GM12878 (cell line): ENCODE data around the gene UHRF1.

Experiments used
- CHD2 ChIP-seq: IDR thresholded peaks from 2 replicates; pipeline ENCODE4 v1.6.1; 2011; ENCODE audit warnings: low read depth, low read length, improper control_type of control experiment, borderline replicate concordance
- EZH2 ChIP-seq: IDR thresholded peaks from 2 replicates; pipeline ENCODE4 v1.6.1; 2012; ENCODE audit warnings: low read depth, mild to moderate bottlenecking, control low read depth, inconsistent platforms, low read length, borderline replicate concordance; ENCODE audit not compliant: control insufficient read depth
- MEF2A ChIP-seq: IDR thresholded peaks from 2 replicates; pipeline ENCODE4 v1.6.1; 2011; ENCODE audit warnings: low read depth, mild to moderate bottlenecking, low read length, moderate library complexity; ENCODE audit not compliant: insufficient read depth
- MYC ChIP-seq: IDR thresholded peaks from 2 replicates; pipeline ENCODE4 v1.6.1; 2011; ENCODE audit warnings: mild to moderate bottlenecking, low read length, moderate library complexity, inconsistent platforms; ENCODE audit not compliant: insufficient read depth, insufficient replicate concordance, insufficient read length, severe bottlenecking
- POLR2A ChIP-seq: IDR thresholded peaks from 2 replicates; pipeline ENCODE4 v1.6.1; 2011; ENCODE audit warnings: low read depth, mild to moderate bottlenecking, low read length
- POLR2AphosphoS2 ChIP-seq: IDR thresholded peaks from 2 replicates; pipeline ENCODE4 v1.6.1; 2011; ENCODE audit warnings: low read depth, mild to moderate bottlenecking, low read length, improper control_type of control experiment, moderate library complexity
- POLR2AphosphoS5 ChIP-seq: IDR thresholded peaks from 2 replicates; pipeline ENCODE4 v1.6.1; 2011; ENCODE audit warnings: mild to moderate bottlenecking, low read length, inconsistent platforms
- RBBP5 ChIP-seq: fragments of 200-600 bp; sonication (generic); conservative IDR thresholded peaks from 2 replicates; pipeline ENCODE4 v1.6.1; 2016
- RCOR1 ChIP-seq: conservative IDR thresholded peaks from 2 replicates; pipeline ENCODE4 v1.6.1; 2012; ENCODE audit warnings: low read depth, low read length, improper control_type of control experiment
- SMC3 ChIP-seq: IDR thresholded peaks from 2 replicates; pipeline ENCODE4 v1.6.1; 2011; ENCODE audit warnings: low read length, improper control_type of control experiment, borderline replicate concordance
- SPI1 ChIP-seq: IDR thresholded peaks from 2 replicates; pipeline ENCODE4 v1.6.1; 2011; ENCODE audit warnings: low read depth, mild to moderate bottlenecking, low read length, moderate library complexity, borderline replicate concordance; ENCODE audit not compliant: insufficient read depth
- TAF1 ChIP-seq: IDR thresholded peaks from 2 replicates; pipeline ENCODE4 v1.6.1; 2011; ENCODE audit warnings: mild to moderate bottlenecking, low read depth, low read length, borderline replicate concordance
- TF ChIP-seq, protein P1 (sequence below), 3 experiments: IDR thresholded peaks in 2 of 3; conservative IDR thresholded peaks in 1 of 3; 2 replicates each; pipeline ENCODE4 v1.5.1; 2011; ENCODE audit warnings: low read depth in 3 of 3, low read length in 3 of 3, mild to moderate bottlenecking in 3 of 3, control low read depth in 2 of 3, moderate library complexity in 2 of 3, inconsistent platforms in 1 of 3, mixed read lengths in 1 of 3; ENCODE audit not compliant: control insufficient read depth in 2 of 3, insufficient read depth in 1 of 3; ENCODE audit errors: extremely low read depth in 1 of 3

DNA sequence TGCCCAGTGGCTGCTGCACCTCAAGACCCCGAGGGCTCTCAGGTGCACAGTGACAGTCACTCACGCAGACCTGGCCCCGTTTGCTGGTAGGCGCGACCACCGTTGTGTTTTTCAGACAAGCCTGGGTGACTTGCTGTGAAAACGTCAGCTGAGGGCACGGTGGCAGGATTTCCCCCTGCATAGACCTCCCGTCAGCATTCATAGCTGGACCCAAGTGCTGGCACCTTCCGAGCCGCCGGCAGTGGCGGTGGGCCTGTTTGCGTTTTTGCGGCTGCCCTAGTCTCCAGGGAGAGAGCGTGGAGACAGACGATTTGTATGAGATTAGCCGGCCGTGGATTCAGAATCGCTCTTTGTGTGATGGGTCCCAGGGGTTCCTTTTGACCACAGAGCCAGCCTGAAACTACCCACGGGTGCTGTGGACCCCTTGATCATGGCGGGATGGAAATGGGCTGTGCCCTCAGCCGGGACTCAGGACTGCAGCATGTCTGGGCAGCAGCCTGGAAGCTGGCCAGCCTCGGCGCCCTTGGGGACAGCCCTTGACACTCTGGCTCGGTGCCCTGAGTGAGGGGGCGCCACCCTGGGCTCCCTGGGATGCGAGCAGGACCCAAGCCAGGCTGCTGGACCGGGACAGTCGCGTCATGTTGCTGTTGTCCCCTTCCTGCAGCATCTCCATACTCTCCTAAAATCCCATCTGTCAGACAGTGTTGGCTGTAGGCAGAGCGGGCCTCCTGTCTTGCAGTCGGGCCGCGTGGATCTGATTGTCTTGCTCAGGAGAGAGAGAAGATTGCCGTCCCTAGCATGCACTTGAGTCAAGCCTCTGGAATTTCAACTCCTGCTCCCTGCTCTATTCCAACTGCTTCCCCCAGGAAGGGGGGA is 68.2 kb downstream of the UHRF1 start:
- TF ChIP-seq POLR2AphosphoS5 (no peak), RBBP5 (no peak), MEF2A (no peak), SPI1 (no peak), TAF1 (no peak), CHD2 (no peak), POLR2A (no peak), RCOR1 (no peak), EZH2 (no peak), POLR2AphosphoS2 (no peak), MYC (no peak), SMC3 (no peak)
- TF ChIP-seq, protein P1, sequence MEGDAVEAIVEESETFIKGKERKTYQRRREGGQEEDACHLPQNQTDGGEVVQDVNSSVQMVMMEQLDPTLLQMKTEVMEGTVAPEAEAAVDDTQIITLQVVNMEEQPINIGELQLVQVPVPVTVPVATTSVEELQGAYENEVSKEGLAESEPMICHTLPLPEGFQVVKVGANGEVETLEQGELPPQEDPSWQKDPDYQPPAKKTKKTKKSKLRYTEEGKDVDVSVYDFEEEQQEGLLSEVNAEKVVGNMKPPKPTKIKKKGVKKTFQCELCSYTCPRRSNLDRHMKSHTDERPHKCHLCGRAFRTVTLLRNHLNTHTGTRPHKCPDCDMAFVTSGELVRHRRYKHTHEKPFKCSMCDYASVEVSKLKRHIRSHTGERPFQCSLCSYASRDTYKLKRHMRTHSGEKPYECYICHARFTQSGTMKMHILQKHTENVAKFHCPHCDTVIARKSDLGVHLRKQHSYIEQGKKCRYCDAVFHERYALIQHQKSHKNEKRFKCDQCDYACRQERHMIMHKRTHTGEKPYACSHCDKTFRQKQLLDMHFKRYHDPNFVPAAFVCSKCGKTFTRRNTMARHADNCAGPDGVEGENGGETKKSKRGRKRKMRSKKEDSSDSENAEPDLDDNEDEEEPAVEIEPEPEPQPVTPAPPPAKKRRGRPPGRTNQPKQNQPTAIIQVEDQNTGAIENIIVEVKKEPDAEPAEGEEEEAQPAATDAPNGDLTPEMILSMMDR (IDR thresholded peaks at IDR 0.05 in 2 of 3, conservative IDR thresholded peaks at IDR 0.05 in 1 of 3; ENCODE audit: control insufficient read depth in 2 of 3, extremely low read depth in 1 of 3, insufficient read depth in 1 of 3, low read depth in 3 of 3, low read length in 3 of 3): no peak
